GM12865 (cell line): ENCODE measurements around the gene POLD4.

Experiments
- DNase-seq: peaks from one replicate; pipeline ENCODE4 v3.0.0; 2010; ENCODE audit warnings: low read depth
- H3K4me3 ChIP-seq: 2 replicates; pipeline ENCODE4 v1.5.1; 2011; ENCODE audit warnings: mild to moderate bottlenecking, low read depth, low read length, control low read depth
- CTCF ChIP-seq: IDR thresholded peaks from 2 replicates; pipeline ENCODE4 v1.5.1; 2011; ENCODE audit warnings: low read length, control low read depth, low read depth, inconsistent platforms; ENCODE audit not compliant: insufficient read depth; ENCODE audit errors: missing control alignments

Gene POLD4

GRCh38 chr11:67376873-67377808 is 23.8 kb upstream of the POLD4 start:
- DNase-seq: no peak
- TF ChIP-seq CTCF: no peak
- no peak overlapping the region for H3K4me3 ChIP-seq

- no peak for TF ChIP-seq CTCF
- no peak for DNase-seq
- H3K4me3 ChIP-seq: no peak overlapping the region
Observed at GRCh38 chr11:67376063-67376820, 22.9 kb upstream of the POLD4 start.

GRCh38 chr11:67375320-67376055 is 22.1 kb upstream of the POLD4 start:
- no peak for DNase-seq

GRCh38 chr11:67374571-67375281 is 21.4 kb upstream of the POLD4 start:
- TF ChIP-seq CTCF: no peak
- no peak overlapping the region for H3K4me3 ChIP-seq
- DNase-seq: no peak

More at GRCh38 chr11:67375320-67376055, 22.1 kb upstream of the POLD4 start:
- no peak overlapping the region for H3K4me3 ChIP-seq
- no peak for TF ChIP-seq CTCF

GRCh38 chr11:67373648-67374570 is 20.6 kb upstream of the POLD4 start:
- peak overlapping the region; percentile 50 for H3K4me3 ChIP-seq
- peak; percentile 61 for DNase-seq
- TF ChIP-seq CTCF: peak; percentile 47
